ENCODE measurements around the gene CABP2.

Gene CABP2

DNA sequence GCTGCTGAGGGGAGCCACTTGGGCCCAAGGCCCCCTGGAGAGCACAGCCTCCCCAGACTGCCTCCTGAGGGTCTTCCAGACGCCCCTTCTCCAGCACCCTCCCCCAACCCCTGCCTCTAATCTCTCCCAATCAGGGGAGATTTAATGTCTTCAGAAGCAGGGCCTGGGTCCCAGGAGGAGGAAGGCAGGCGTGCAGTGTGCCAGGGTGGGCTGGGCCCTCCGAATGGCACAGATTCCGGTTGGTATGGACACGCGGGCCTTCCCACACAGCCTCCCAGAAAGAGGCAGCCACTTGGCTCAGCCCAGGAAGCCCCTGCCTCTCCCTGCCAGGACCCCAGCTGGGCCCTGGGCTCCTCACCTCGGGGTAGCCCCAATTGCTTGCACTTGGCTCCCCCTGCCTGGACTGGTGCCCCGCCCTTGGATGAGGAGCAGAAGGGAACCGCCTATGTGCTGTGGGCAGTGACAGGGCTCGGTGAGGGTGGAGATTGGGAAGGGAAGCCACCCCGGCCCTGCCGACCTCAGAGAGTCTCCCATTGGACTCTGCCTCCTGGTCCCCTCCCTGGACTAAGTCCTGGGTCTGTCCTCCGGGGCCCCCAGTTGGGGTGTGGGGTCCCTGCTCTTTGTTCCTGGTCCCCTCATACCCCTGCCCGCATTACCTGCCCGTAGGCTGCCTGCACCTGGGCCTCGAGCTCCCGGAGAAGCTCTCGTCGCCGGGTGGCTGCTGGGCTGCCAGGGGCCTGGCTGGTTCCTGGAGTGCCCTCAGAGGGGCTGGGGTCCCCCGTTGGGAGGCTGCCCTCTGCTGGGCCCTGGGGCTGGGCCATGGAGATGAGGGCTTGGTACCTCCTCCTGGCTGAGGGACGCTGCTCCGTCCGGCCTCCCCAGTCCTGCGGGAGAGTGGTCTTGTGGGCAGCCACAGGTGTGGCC is 572 bp upstream of the CABP2 start:
- Histone ChIP-seq H3K79me2 (no peaks in the 10 kb centered on the region), H3K27ac (no peak overlapping the region), H3K4me3 (ENCODE audit: low read depth, low read length) (no peak overlapping the region), H2AFZ (no peak overlapping the region), H3K4me1 (no peaks in the 10 kb centered on the region), H3K27me3 (ENCODE audit: control insufficient read depth, insufficient read depth, low read length) (no peaks in the 10 kb centered on the region), H3K36me3 (ENCODE audit: control insufficient read depth, insufficient read depth, low read length) (no peaks in the 10 kb centered on the region), H3K9ac (no peak overlapping the region), H3K4me2 (ENCODE audit: low read length) (no peak overlapping the region), H3K9me3 (ENCODE audit: control insufficient read depth, low read length) (no peaks in the 10 kb centered on the region)
- TF ChIP-seq, protein P1, sequence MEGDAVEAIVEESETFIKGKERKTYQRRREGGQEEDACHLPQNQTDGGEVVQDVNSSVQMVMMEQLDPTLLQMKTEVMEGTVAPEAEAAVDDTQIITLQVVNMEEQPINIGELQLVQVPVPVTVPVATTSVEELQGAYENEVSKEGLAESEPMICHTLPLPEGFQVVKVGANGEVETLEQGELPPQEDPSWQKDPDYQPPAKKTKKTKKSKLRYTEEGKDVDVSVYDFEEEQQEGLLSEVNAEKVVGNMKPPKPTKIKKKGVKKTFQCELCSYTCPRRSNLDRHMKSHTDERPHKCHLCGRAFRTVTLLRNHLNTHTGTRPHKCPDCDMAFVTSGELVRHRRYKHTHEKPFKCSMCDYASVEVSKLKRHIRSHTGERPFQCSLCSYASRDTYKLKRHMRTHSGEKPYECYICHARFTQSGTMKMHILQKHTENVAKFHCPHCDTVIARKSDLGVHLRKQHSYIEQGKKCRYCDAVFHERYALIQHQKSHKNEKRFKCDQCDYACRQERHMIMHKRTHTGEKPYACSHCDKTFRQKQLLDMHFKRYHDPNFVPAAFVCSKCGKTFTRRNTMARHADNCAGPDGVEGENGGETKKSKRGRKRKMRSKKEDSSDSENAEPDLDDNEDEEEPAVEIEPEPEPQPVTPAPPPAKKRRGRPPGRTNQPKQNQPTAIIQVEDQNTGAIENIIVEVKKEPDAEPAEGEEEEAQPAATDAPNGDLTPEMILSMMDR (IDR thresholded peaks at IDR 0.05) = no peak

DNA sequence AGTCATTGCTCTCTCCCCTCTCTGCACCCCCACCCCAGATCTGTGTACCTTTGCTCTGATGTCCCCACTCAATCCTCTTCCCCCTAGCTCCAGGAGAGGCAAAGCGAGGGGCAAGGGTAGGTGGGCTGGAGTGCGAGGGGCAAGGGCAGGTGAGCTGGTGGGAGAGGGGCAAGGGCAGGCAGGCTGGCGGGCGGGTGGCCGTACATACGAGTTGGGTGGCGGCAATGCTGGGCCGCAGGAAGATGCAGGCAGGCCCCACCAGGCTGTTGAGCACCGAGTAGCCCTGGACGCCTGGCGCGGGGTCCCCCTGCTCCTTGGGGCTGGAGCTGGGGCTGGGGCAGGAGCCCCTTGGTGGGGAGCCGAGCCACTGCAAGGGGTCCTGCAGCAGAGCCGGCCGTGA is 908 bp downstream of the CABP2 start:
- Histone ChIP-seq H3K27ac (no peak overlapping the region), H3K4me1 (no peaks in the 10 kb centered on the region), H3K9ac (no peak overlapping the region), H3K9me3 (ENCODE audit: control insufficient read depth, low read length) (no peaks in the 10 kb centered on the region), H3K4me3 (ENCODE audit: low read depth, low read length) (no peak overlapping the region), H3K27me3 (ENCODE audit: control insufficient read depth, insufficient read depth, low read length) (no peaks in the 10 kb centered on the region), H3K4me2 (ENCODE audit: low read length) (no peak overlapping the region), H2AFZ (no peak overlapping the region), H3K79me2 (no peaks in the 10 kb centered on the region), H3K36me3 (ENCODE audit: control insufficient read depth, insufficient read depth, low read length) (no peaks in the 10 kb centered on the region)
- TF ChIP-seq, protein P1 (IDR thresholded peaks at IDR 0.05) = no peak

DNA sequence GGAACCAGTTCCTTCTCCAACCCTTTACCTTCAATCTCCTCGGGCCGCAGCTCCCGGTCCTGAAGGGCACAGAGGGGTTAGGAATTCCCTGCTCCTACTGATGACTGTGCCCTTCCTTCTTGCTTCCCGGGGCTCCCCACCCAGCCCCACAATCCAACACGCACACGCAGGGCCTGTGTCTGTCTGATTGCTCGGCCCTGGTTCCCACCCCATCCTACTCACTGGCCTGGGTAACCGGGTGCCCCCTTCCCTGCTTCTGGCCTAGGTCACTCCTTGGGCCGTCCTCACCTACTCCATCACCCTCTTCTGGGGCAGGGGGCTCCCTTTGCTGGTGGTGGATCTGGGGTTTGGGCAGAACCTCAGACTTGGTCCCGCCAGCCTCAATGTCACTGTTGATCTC is 1.3 kb downstream of the CABP2 start:
- H3K9me3 ChIP-seq (ENCODE audit: control insufficient read depth, low read length) = no peaks in the 10 kb centered on the region
- no peak overlapping the region for H3K4me3 ChIP-seq (ENCODE audit: low read depth, low read length)
- no peaks in the 10 kb centered on the region for H3K36me3 ChIP-seq (ENCODE audit: control insufficient read depth, insufficient read depth, low read length)
- H3K9ac ChIP-seq = no peak overlapping the region
- no peak overlapping the region for H3K4me2 ChIP-seq (ENCODE audit: low read length)
- no peaks in the 10 kb centered on the region for H3K79me2 ChIP-seq
- TF ChIP-seq, protein P1 (IDR thresholded peaks at IDR 0.05) = no peak
- no peak overlapping the region for H2AFZ ChIP-seq
- H3K27me3 ChIP-seq (ENCODE audit: control insufficient read depth, insufficient read depth, low read length) = no peaks in the 10 kb centered on the region
- H3K4me1 ChIP-seq = no peaks in the 10 kb centered on the region
- H3K27ac ChIP-seq = no peak overlapping the region

DNA sequence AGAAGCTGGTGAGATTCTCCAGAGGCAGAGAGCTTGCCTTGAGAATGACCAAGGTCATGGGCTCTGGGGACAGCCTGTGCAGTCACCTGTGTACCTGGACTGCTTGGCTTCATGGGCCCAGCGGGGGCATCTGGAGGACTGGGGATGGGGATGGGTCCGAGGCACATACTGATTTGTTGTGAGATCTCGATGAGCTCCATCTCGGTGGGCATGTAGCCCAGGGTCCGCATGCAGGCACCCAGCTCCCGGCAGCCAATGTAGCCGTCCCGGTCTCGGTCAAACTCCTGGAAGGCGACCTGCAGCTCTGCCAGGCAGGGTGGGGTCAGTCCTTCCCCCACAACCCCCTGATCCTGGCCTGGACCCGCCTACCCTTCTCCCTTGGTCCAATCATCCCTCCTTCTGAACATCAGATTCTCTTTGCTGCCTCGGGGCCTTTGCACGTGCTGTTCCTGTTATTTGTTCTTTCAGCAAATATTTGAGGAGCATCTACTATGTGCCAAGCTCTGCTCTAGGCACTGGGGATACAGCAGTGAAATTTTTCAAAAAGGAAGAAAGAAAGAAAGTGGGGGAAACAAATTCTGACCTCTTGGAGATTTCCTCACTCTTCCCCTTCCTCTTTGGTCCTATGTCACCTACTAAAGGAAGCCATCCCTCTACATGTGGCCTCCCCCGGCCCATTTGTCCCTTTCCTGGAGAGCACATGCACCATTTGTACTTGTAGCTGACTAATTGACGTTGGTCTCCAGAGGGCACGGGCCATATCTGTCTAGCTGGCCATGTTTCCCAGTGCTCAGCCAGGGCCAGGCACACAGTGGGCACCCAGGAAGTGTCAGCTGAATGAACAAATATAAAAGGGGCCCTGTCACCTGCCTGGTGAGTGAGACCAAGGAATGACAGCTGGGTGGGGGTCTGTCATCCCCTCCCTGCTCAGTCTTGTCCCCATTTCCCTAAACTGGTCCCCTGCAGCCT is 2.1 kb downstream of the CABP2 start:
- Histone ChIP-seq H3K27me3 (ENCODE audit: control insufficient read depth, insufficient read depth, low read length) (no peaks in the 10 kb centered on the region), H3K79me2 (no peaks in the 10 kb centered on the region), H3K9ac (no peak overlapping the region), H3K4me2 (ENCODE audit: low read length) (no peak overlapping the region), H2AFZ (no peak overlapping the region), H3K9me3 (ENCODE audit: control insufficient read depth, low read length) (no peaks in the 10 kb centered on the region), H3K36me3 (ENCODE audit: control insufficient read depth, insufficient read depth, low read length) (no peaks in the 10 kb centered on the region), H3K4me1 (no peaks in the 10 kb centered on the region), H3K27ac (no peak overlapping the region), H3K4me3 (ENCODE audit: low read depth, low read length) (no peak overlapping the region)
- TF ChIP-seq, protein P1 (IDR thresholded peaks at IDR 0.05) = no peak

Data from parathyroid adenoma (tissue), 2 donors.